IPS-18c (cell line): ENCODE measurements around the gene RSRP1.
A peak's percentile ranks its signal among the peaks of the same experiment; 100 is the strongest.
"Not testable (repeated sequence)": the region's sequence is repeated elsewhere in the genome, so short reads cannot be mapped to it uniquely, and the experiment has no call there.

Source experiments
- H3K4me3 ChIP-seq: 2 replicates; pipeline ENCODE4 v1.7.0; 2013; ENCODE audit warnings: low read depth, mild to moderate bottlenecking, low read length, moderate library complexity; ENCODE audit not compliant: insufficient read depth
- H3K9me3 ChIP-seq: one replicate; pipeline ENCODE4 v1.6.1; 2013; ENCODE audit warnings: mild to moderate bottlenecking, low read length, moderate library complexity; ENCODE audit not compliant: control insufficient read depth, insufficient read depth

RSRP1 gene

GRCh38 chr1:25266554-25267287, 19.5 kb upstream of the RSRP1 start:
- not testable (repeated sequence) for H3K4me3 ChIP-seq, H3K9me3 ChIP-seq

DNA sequence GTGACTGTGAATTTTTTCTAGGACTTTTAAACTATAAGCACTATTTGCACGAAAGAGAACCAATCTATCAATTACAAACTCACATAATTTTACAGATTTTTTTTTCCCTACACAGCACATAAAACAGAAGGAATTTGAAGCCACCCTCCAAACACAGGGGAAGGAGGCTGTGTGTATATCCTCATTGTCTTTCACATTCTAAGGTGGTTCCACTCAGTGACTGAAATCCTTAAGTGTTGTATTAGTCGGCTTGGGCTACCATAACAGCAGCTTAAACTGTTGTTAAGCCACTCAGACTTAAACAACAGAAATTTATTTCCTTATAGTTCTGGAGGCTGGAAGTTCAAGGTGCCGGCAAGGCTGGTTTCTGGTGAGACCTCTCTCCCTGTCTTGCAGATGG, 13.1 kb upstream of the RSRP1 start:
- not testable (repeated sequence) for H3K4me3 ChIP-seq, H3K9me3 ChIP-seq

DNA sequence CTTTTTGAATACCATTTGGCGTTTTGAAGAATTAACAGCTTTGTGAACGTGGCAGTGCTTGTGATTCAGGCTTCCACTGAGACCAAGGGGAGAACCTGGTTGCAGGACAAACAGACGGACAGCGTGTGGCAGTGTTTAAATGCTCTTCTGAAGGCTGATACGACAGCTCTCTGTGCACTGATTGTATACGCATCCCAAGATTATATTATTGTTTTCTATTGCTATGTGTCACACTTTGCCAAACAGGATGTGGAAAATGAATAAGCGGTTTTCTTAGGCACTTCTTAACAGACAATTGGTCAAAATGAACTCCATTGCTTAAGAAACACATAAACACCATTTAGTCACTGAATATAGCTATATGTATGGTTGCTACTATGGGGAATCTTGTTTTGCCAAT, 12.6 kb upstream of the RSRP1 start:
- H3K4me3 ChIP-seq, H3K9me3 ChIP-seq: not testable (repeated sequence)

- no peak overlapping the region for H3K4me3 ChIP-seq
- H3K9me3 ChIP-seq, result no peaks in the 10 kb centered on the region
Observed at GRCh38 chr1:25257196-25257595, 9.9 kb upstream of the RSRP1 start.

- no peaks in the 10 kb centered on the region for H3K9me3 ChIP-seq
- H3K4me3 ChIP-seq, result no peak overlapping the region
Observed at GRCh38 chr1:25256578-25256965, 9.3 kb upstream of the RSRP1 start.

GRCh38 chr1:25255706-25256577, 8.7 kb upstream of the RSRP1 start:
- no peaks in the 10 kb centered on the region for H3K9me3 ChIP-seq
- no peak overlapping the region for H3K4me3 ChIP-seq

DNA sequence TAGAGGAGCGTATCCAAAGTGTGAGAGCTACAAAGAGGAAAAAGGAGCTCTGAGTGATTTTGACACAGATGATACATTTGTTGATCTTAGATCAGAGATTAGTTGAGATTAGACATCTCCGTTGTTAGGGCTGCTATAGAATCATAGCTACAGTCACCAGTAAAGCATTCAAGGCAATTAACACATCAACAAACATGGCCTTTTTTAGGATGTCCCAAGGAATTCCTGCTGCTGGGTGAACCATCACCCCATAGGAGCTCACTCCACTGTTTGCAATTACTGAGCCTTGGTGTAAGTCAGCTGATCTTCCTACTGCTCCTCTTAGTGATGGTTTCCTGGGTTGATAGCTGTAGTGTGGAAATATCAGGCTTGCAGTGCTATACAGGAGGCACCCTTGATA, 6.7 kb upstream of the RSRP1 start:
- Histone ChIP-seq H3K4me3 (no peak overlapping the region), H3K9me3 (no peaks in the 10 kb centered on the region)

GRCh38 chr1:25247829-25248754, 838 bp upstream of the RSRP1 start:
- Histone ChIP-seq H3K4me3 (peak overlapping the region; percentile 98), H3K9me3 (no peaks in the 10 kb centered on the region)

GRCh38 chr1:25246600-25247023, 642 bp downstream of the RSRP1 start:
- Histone ChIP-seq H3K4me3 (peak overlapping the region; percentile 98), H3K9me3 (no peaks in the 10 kb centered on the region)

GRCh38 chr1:25245809-25246599, 1.2 kb downstream of the RSRP1 start:
- peak overlapping the region; percentile 98 for H3K4me3 ChIP-seq
- H3K9me3 ChIP-seq, result no peaks in the 10 kb centered on the region

DNA sequence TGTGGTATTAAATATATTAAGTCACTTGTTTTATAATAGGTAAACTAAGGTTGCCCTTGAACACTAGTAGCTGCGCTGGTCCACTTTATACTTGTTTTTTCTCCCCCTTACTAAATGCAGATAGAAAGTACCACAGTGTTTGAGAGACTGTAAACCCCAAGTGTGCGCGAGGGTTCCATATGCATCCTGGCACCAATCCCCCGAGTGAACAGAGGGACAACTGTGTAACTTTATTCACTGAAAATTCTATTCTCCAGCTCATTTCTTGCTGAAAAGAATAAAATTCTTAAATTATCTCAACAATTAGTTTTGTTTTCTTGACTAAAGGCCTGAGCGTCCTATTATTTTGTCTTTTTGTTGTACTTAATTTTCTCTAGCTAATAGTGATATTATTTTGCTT, 1.9 kb downstream of the RSRP1 start:
- Histone ChIP-seq H3K4me3 (no peak overlapping the region; the same call in 1 of the 2 replicates), H3K9me3 (no peaks in the 10 kb centered on the region)

- Histone ChIP-seq H3K9me3 (no peaks in the 10 kb centered on the region), H3K4me3 (no peak overlapping the region)
Observed at GRCh38 chr1:25243907-25244306, 3.3 kb downstream of the RSRP1 start.

GRCh38 chr1:25239681-25240541, 7.3 kb downstream of the RSRP1 start:
- peaks cover 3% of the 10 kb centered on the region for H3K9me3 ChIP-seq
- peak overlapping the region; percentile 59 for H3K4me3 ChIP-seq

DNA sequence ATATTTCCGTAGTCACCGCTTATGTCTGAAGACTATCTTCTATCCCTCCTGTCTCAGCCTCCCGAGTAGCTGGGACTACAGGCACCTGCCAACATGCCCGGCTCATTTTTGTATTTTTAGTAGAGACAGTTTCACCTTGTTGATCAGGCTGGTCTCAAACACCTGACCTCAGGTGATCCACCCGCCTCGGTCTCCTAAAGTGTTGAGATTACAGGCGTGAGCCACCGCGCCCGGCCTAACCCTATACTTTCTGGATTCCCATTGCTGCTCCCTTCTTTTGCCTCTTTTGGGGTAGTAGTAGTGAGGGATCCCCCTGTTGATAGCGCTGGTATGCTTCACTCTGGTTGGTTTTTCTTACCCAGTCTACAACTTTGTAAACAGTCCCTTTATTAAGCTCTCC, 9.2 kb downstream of the RSRP1 start:
- Histone ChIP-seq H3K9me3 (peaks cover 3% of the 10 kb centered on the region), H3K4me3 (no peak overlapping the region)

GRCh38 chr1:25236261-25236660, 11.0 kb downstream of the RSRP1 start:
- not testable (repeated sequence) for H3K9me3 ChIP-seq, H3K4me3 ChIP-seq

DNA sequence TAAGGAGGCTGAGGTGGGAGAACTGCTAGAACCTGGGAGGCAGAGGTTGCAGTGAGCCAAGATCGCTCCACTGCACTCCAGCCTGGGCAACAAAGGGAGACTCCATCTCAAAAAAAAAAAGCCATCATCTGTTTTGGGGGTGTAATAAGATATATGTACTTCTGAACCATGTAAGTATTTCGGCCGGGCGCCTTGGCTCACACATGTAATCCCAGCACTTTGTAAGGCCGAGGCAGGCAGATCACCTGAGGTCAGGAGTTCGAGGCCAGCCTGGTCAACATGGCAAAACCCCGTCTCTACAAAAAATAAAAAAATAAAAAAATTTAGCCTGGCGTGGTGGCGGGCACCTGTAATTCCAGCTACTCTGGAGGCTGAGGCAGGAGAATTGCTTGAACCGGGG, 11.8 kb downstream of the RSRP1 start:
- H3K4me3 ChIP-seq, H3K9me3 ChIP-seq: not testable (repeated sequence)
